ENCODE results near the gene SLC3A2.
"Not testable (repeated sequence)": the region's sequence is repeated elsewhere in the genome, so short reads cannot be mapped to it uniquely, and the experiment has no call there.

The SLC3A2 gene

DNA sequence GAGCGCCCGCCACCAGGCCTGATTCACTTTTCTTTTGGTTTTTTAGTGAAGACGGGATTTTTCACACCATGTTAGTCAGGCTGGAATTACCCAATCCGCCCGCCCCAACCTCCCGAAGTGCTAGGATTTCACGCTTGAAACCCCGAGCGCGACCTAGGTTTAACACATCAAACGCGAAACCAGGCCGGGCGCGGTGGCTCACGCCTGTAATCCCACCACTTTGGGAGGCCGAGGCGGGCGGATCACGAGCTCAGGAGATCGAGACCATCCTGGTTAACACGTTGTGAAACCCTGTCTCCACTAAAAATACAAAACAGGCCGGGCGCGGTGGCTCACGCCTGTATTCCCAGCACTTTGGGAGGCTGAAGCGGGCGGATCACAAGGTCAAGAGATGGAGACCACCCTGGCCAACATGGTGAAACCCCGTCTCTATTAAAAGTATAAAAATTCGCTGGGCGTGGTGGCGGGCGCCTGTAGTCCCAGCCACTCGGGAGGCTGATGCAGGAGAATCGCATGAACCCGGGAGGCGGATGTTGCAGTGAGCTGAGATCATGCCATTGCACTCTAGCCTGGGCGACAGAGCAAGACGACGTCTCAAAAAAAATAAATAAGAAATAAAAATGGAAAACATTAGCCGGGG, 39.9 kb upstream of the SLC3A2 start:
- H3K9me3 ChIP-seq (replicated peaks in 1 of 11); H3K27me3 ChIP-seq: not testable (repeated sequence)
- TF ChIP-seq Cebpa-rat (IDR thresholded peaks at IDR 0.05): peak in 5 of 11 experiments; percentile 8 to 66 (median 34); a peak in 7 of 22 replicates
- Histone ChIP-seq H4K20me1 (peaks cover 0 to 22% (median under 1%) of the 10 kb centered on the region in 11 experiments; a peak in 8 of 22 replicates), H3K36me3 (peaks cover 12 to 26% (median 23%) of the 10 kb centered on the region in 11 experiments; a peak in 21 of 22 replicates), H3K4me2 (peak overlapping the region; percentile 73 to 93 (median 90)), H3K4me1 (peaks cover 33 to 42% (median 37%) of the 10 kb centered on the region in 10 experiments), H3K9ac (peak overlapping the region; percentile 92 to 97 (median 96)), H3K27ac (peak overlapping the region; percentile 94 to 100 (median 98)), H3K4me3 (peak overlapping the region; percentile 79 to 100 (median 92))

- peak overlapping the region; percentile 79 to 98 (median 93) for H3K4me2 ChIP-seq
- no peaks in the 10 kb centered on the region for H3K27me3 ChIP-seq
- H3K9ac ChIP-seq: peak overlapping the region; percentile 92 to 99 (median 96)
- H3K4me3 ChIP-seq: peak overlapping the region; percentile 57 to 99 (median 84)
- peaks cover 0 to 14% (median 0%) of the 10 kb centered on the region in 11 experiments; a peak in 8 of 22 replicates for H4K20me1 ChIP-seq
- peaks cover 33 to 42% (median 36%) of the 10 kb centered on the region in 10 experiments for H3K4me1 ChIP-seq
- H3K27ac ChIP-seq: peak overlapping the region; percentile 94 to 100 (median 98)
- H3K36me3 ChIP-seq: peaks cover 5 to 18% (median 16%) of the 10 kb centered on the region in 11 experiments; a peak in 20 of 22 replicates
- H3K9me3 ChIP-seq (replicated peaks in 1 of 11): no peaks in the 10 kb centered on the region
- TF ChIP-seq Cebpa-rat (IDR thresholded peaks at IDR 0.05): no peak
These were observed 39.1 kb upstream of the SLC3A2 start for GRCh38 chr11:62841361-62842170.

DNA sequence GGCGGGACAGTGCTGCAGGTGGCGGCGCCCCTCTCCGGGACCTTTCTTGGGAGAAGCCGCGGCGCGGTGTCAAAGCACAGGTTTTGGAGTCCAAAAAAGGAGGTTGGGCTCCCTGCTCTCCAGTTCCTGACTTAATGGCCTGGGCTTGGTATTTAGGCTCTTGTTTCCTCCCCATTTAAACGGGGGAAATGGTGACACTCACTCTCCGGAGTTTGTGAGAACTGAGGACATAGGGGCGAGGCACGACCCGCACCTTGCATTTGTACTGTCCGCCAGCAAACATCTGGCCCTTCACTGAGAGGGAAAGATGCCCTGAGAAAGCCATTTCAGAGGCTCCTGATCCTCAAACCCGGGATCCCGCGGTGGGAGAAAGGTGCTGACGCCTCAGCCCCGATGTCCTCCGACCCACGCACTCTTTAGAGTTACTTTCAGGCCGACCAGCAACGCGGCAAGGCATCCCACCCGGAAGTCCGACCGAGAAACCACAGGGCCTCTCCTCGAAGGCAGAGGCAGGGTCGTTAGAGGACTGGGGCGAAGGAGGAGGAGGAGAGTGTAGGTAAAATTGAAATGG, 38.4 kb upstream of the SLC3A2 start:
- Histone ChIP-seq H3K9me3 (replicated peaks in 1 of 11) (no peaks in the 10 kb centered on the region), H3K27me3 (no peaks in the 10 kb centered on the region), H3K4me3 (peak overlapping the region; percentile 39 to 80 (median 61)), H4K20me1 (peaks cover 0 to 8% (median 0%) of the 10 kb centered on the region in 11 experiments; a peak in 6 of 22 replicates), H3K4me1 (peaks cover 33 to 42% (median 35%) of the 10 kb centered on the region in 10 experiments), H3K27ac (peak overlapping the region; percentile 94 to 100 (median 98)), H3K4me2 (peak overlapping the region; percentile 74 to 98 (median 90)), H3K36me3 (peaks cover 0 to 12% (median 9%) of the 10 kb centered on the region in 11 experiments; a peak in 16 of 22 replicates), H3K9ac (peak overlapping the region; percentile 92 to 99 (median 96))
- TF ChIP-seq Cebpa-rat (IDR thresholded peaks at IDR 0.05): no peak

GRCh38 chr11:62842891-62843290, 37.8 kb upstream of the SLC3A2 start:
- not testable (repeated sequence) for H3K36me3 ChIP-seq; H3K27me3 ChIP-seq; H4K20me1 ChIP-seq; H3K9me3 ChIP-seq (replicated peaks in 1 of 11)
- H3K4me2 ChIP-seq: peak overlapping the region; percentile 74 to 98 (median 90)
- peak overlapping the region; percentile 39 to 80 (median 61); a peak in 19 of 20 replicates for H3K4me3 ChIP-seq
- peak overlapping the region; percentile 94 to 100 (median 98) for H3K27ac ChIP-seq
- peaks cover 27 to 35% (median 28%) of the 10 kb centered on the region in 10 experiments for H3K4me1 ChIP-seq
- H3K9ac ChIP-seq: peak overlapping the region; percentile 92 to 99 (median 96)

DNA sequence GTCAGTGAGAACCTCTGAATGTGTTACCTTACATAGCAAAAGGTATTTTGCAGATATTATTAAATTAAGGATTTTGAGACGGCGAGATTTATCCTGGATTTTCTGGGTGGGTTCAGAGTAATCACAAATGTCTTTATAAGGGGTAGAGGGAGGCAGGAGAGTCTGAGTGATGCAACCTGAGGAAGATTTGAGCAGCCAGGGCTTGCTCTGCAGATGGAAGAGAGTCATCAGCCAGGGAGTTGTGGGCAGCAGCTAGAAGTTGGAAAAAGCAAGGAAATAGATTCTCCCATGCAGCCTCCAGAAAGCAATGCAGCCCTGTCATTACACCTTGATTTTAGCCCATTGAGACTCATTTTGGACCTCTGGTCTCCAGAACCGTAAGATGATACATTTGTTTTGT, 37.2 kb upstream of the SLC3A2 start:
- TF ChIP-seq Cebpa-rat (IDR thresholded peaks at IDR 0.05): no peak
- H3K36me3 ChIP-seq: no peaks in the 10 kb centered on the region; a peak in 1 of 22 replicates
- no peaks in the 10 kb centered on the region for H3K9me3 ChIP-seq (replicated peaks in 1 of 11)
- peak overlapping the region in 8 of 11 experiments; percentile 19 to 99 (median 94); a peak in 12 of 22 replicates for H3K9ac ChIP-seq
- H3K4me1 ChIP-seq: peaks cover 21 to 29% (median 22%) of the 10 kb centered on the region in 10 experiments
- peak overlapping the region in 8 of 11 experiments; percentile 1 to 100 (median 99); a peak in 11 of 22 replicates for H3K27ac ChIP-seq
- no peak overlapping the region; a peak in 1 of 20 replicates for H3K4me3 ChIP-seq
- H3K4me2 ChIP-seq: peak overlapping the region in 10 of 11 experiments; percentile 74 to 98 (median 90); a peak in 21 of 22 replicates
- no peaks in the 10 kb centered on the region for H3K27me3 ChIP-seq
- no peaks in the 10 kb centered on the region; a peak in 2 of 22 replicates for H4K20me1 ChIP-seq

DNA sequence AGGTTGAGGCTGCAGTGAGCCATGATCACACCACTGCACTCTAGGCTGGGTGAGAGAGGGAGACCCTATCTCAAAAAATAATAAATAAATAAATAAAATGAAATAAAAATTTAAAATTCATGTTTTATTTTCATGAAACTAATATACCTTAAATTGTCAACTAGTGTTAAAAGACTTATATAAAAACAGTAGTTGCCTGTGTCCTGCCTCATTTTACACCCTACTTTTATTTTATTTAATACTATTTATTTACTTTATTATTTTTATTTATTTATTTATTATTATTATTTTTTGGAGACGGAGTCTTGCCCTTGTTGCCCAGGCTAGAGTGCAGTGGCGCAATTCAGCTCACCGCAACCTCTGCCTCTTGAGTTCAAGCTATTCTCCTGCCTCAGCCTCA, 36.5 kb upstream of the SLC3A2 start:
- H3K27me3 ChIP-seq: no peaks in the 10 kb centered on the region
- peak overlapping the region in 4 of 11 experiments; percentile 81 to 98 (median 92); a peak in 5 of 22 replicates for H3K4me2 ChIP-seq
- H3K9me3 ChIP-seq (replicated peaks in 1 of 11): no peaks in the 10 kb centered on the region
- H3K27ac ChIP-seq: peak overlapping the region in 2 of 11 experiments; percentile 95 to 98; a peak in 1 of 22 replicates
- no peak for TF ChIP-seq Cebpa-rat (IDR thresholded peaks at IDR 0.05)
- H3K4me1 ChIP-seq: peaks cover 17 to 26% (median 20%) of the 10 kb centered on the region in 10 experiments
- no peaks in the 10 kb centered on the region; a peak in 2 of 22 replicates for H3K36me3 ChIP-seq
- peak overlapping the region in 2 of 11 experiments; percentile 95 to 99; a peak in 4 of 22 replicates for H3K9ac ChIP-seq
- H4K20me1 ChIP-seq: no peaks in the 10 kb centered on the region; a peak in 1 of 22 replicates
- H3K4me3 ChIP-seq: no peak overlapping the region

GRCh38 chr11:62846177-62846576, 34.5 kb upstream of the SLC3A2 start:
- H3K27me3 ChIP-seq: no peaks in the 10 kb centered on the region
- H4K20me1 ChIP-seq: peaks cover 0 to 14% (median 12%) of the 10 kb centered on the region in 11 experiments; a peak in 18 of 22 replicates
- H3K36me3 ChIP-seq: peaks cover 0 to 3% (median 2%) of the 10 kb centered on the region in 11 experiments; a peak in 13 of 22 replicates
- H3K9me3 ChIP-seq (replicated peaks in 1 of 11): no peaks in the 10 kb centered on the region
- H3K4me1 ChIP-seq: peaks cover 17 to 26% (median 20%) of the 10 kb centered on the region in 10 experiments
- H3K4me2 ChIP-seq: no peak overlapping the region
- H3K9ac ChIP-seq: 0 out of 22 replicates have a peak overlapping the region, but pooled peaks of 1 of the 11 experiments have one; percentile 0
- H3K27ac ChIP-seq: no peak overlapping the region
- H3K4me3 ChIP-seq: no peak overlapping the region
- no peak for TF ChIP-seq Cebpa-rat (IDR thresholded peaks at IDR 0.05)

- H4K20me1 ChIP-seq: peaks cover 14 to 30% (median 28%) of the 10 kb centered on the region in 11 experiments; a peak in 21 of 22 replicates
- no peak for TF ChIP-seq Cebpa-rat (IDR thresholded peaks at IDR 0.05)
- no peaks in the 10 kb centered on the region for H3K27me3 ChIP-seq
- no peak overlapping the region for H3K4me2 ChIP-seq
- H3K9me3 ChIP-seq (replicated peaks in 1 of 11): no peaks in the 10 kb centered on the region
- peaks cover 15 to 20% (median 18%) of the 10 kb centered on the region in 11 experiments for H3K36me3 ChIP-seq
- no peak overlapping the region for H3K4me3 ChIP-seq
- H3K4me1 ChIP-seq: peaks cover 22 to 31% (median 26%) of the 10 kb centered on the region in 10 experiments
- H3K9ac ChIP-seq: no peak overlapping the region
- no peak overlapping the region for H3K27ac ChIP-seq
These were observed 32.9 kb upstream of the SLC3A2 start for GRCh38 chr11:62847767-62848314.
